OCI-LY1 (cell line): ENCODE results near the gene RAD51B.

Experiments used
- H2AFZ ChIP-seq: fragments of 200-600 bp; sonication (generic), shearing (Covaris generic); 2 replicates; pipeline ENCODE4 v1.6.0; 2014; ENCODE audit warnings: antibody characterized with exemption, mild to moderate bottlenecking, low read length
- H3F3A ChIP-seq: fragments of 200-600 bp; sonication (generic), shearing (Covaris generic); 2 replicates; pipeline ENCODE4 v1.6.0; 2014; ENCODE audit warnings: mild to moderate bottlenecking, antibody characterized with exemption, low read length, moderate library complexity; ENCODE audit not compliant: insufficient read depth
- H3K27ac ChIP-seq: fragments of 200-600 bp; sonication (generic); 2 replicates; pipeline ENCODE4 v1.5.1; 2014; ENCODE audit warnings: low read length, mixed run types, mild to moderate bottlenecking, low read depth; ENCODE audit not compliant: poor library complexity, severe bottlenecking
- H3K27me3 ChIP-seq: fragments of 200-600 bp; sonication (generic); 2 replicates; pipeline ENCODE4 v1.6.0; 2014; ENCODE audit warnings: antibody characterized with exemption, mild to moderate bottlenecking, low read length, moderate library complexity; ENCODE audit not compliant: insufficient read depth
- H3K36me3 ChIP-seq: fragments of 200-600 bp; sonication (generic); 2 replicates; pipeline ENCODE4 v1.6.1; 2014; ENCODE audit warnings: mild to moderate bottlenecking, antibody characterized with exemption, low read length, moderate library complexity, mixed read lengths; ENCODE audit not compliant: insufficient read depth
- H3K4me1 ChIP-seq: fragments of 200-600 bp; sonication (generic); 2 replicates; pipeline ENCODE4 v1.5.1; 2014; ENCODE audit warnings: mild to moderate bottlenecking, low read length, moderate library complexity; ENCODE audit not compliant: insufficient read depth, severe bottlenecking
- H3K4me2 ChIP-seq: fragments of 200-600 bp; sonication (generic), shearing (Covaris generic); 2 replicates; pipeline ENCODE4 v1.6.1; 2014; ENCODE audit warnings: low read length
- H3K4me3 ChIP-seq: fragments of 200-600 bp; sonication (generic); 2 replicates; pipeline ENCODE4 v1.5.1; 2014; ENCODE audit warnings: low read length, low read depth, mild to moderate bottlenecking, mixed read lengths; ENCODE audit not compliant: poor library complexity, severe bottlenecking
- H3K79me2 ChIP-seq: fragments of 200-600 bp; shearing (Covaris generic); 2 replicates; pipeline ENCODE4 v1.6.1; 2016; ENCODE audit warnings: mixed run types, low read length, mixed read lengths; ENCODE audit not compliant: insufficient read depth
- H3K9ac ChIP-seq: fragments of 200-600 bp; sonication (generic), shearing (Covaris generic); 2 replicates; pipeline ENCODE4 v1.6.1; 2014; ENCODE audit warnings: mild to moderate bottlenecking, low read length, mixed read lengths
- H3K9me2 ChIP-seq: fragments of 200-600 bp; sonication (generic), shearing (Covaris generic); 2 replicates; pipeline ENCODE4 v1.6.1; 2014; ENCODE audit warnings: low read depth, mild to moderate bottlenecking, low read length, mixed read lengths
- H3K9me3 ChIP-seq: fragments of 200-600 bp; shearing (Covaris generic); 2 replicates; pipeline ENCODE4 v1.6.1; 2014; ENCODE audit warnings: low read length, mixed read lengths
- H4K20me1 ChIP-seq: fragments of 200-600 bp; sonication (generic), shearing (Covaris generic); 2 replicates; pipeline ENCODE4 v1.6.0; 2016; ENCODE audit warnings: mild to moderate bottlenecking, low read length; ENCODE audit not compliant: insufficient read depth
- EZH2 ChIP-seq: fragments of 200-600 bp; sonication (generic), shearing (Covaris generic); IDR thresholded peaks from 2 replicates; pipeline ENCODE4 v1.8.0; 2017; ENCODE audit warnings: borderline replicate concordance, mixed run types, mild to moderate bottlenecking, antibody characterized with exemption, low read length, moderate library complexity, mixed read lengths
- TF ChIP-seq, protein P1 (sequence below): fragments of 200-600 bp; sonication (generic), shearing (Covaris generic); IDR thresholded peaks from 2 replicates; pipeline ENCODE4 v1.5.1; 2017; ENCODE audit warnings: mild to moderate bottlenecking, antibody characterized with exemption, low read length, moderate library complexity, mixed read lengths

RAD51B gene

DNA sequence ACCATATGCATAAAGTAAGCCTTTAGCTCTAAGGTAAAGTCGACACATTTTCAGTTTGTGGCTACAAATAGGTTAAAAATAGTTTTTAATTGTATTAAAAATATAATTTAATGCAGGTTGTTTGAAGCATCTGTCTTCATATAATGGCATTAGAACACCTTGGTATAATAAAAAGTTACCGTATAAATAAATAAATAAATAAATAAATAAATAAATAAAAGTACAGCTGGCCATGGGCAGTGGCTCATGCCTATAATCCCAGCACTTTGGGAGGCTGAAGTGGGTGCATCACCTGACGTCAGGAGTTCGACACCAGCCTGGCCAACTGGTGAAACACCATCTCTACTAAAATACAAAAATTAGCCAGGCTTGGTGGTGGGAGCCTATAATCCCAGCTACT is 18.8 kb upstream of the RAD51B start:
- no peaks in the 10 kb centered on the region for H3F3A ChIP-seq
- H3K27ac ChIP-seq: no peak overlapping the region
- H3K9ac ChIP-seq: no peak overlapping the region
- no peak overlapping the region for H3K4me2 ChIP-seq
- peaks cover 81% of the 10 kb centered on the region for H3K36me3 ChIP-seq
- no peak overlapping the region for H3K4me3 ChIP-seq
- no peaks in the 10 kb centered on the region for H3K79me2 ChIP-seq
- no peak overlapping the region for H2AFZ ChIP-seq
- no peak for TF ChIP-seq EZH2
- TF ChIP-seq, protein P1, sequence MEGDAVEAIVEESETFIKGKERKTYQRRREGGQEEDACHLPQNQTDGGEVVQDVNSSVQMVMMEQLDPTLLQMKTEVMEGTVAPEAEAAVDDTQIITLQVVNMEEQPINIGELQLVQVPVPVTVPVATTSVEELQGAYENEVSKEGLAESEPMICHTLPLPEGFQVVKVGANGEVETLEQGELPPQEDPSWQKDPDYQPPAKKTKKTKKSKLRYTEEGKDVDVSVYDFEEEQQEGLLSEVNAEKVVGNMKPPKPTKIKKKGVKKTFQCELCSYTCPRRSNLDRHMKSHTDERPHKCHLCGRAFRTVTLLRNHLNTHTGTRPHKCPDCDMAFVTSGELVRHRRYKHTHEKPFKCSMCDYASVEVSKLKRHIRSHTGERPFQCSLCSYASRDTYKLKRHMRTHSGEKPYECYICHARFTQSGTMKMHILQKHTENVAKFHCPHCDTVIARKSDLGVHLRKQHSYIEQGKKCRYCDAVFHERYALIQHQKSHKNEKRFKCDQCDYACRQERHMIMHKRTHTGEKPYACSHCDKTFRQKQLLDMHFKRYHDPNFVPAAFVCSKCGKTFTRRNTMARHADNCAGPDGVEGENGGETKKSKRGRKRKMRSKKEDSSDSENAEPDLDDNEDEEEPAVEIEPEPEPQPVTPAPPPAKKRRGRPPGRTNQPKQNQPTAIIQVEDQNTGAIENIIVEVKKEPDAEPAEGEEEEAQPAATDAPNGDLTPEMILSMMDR: no peak
- H3K9me3 ChIP-seq: no peaks in the 10 kb centered on the region
- H3K27me3 ChIP-seq: no peaks in the 10 kb centered on the region
- H4K20me1 ChIP-seq: no peaks in the 10 kb centered on the region
- no peaks in the 10 kb centered on the region for H3K9me2 ChIP-seq
- no peaks in the 10 kb centered on the region for H3K4me1 ChIP-seq

- Histone ChIP-seq H2AFZ (no peak overlapping the region), H3K36me3 (peaks cover 91% of the 10 kb centered on the region), H3K9ac (no peak overlapping the region), H3K4me1 (no peaks in the 10 kb centered on the region), H3K27ac (no peak overlapping the region), H3K27me3 (no peaks in the 10 kb centered on the region), H3K4me3 (no peak overlapping the region), H3F3A (no peaks in the 10 kb centered on the region), H3K79me2 (no peaks in the 10 kb centered on the region), H3K9me3 (no peaks in the 10 kb centered on the region), H3K4me2 (no peak overlapping the region), H3K9me2 (no peaks in the 10 kb centered on the region), H4K20me1 (no peaks in the 10 kb centered on the region)
- TF ChIP-seq EZH2: no peak
These were observed 13.3 kb upstream of the RAD51B start for GRCh38 chr14:67806246-67806645.

DNA sequence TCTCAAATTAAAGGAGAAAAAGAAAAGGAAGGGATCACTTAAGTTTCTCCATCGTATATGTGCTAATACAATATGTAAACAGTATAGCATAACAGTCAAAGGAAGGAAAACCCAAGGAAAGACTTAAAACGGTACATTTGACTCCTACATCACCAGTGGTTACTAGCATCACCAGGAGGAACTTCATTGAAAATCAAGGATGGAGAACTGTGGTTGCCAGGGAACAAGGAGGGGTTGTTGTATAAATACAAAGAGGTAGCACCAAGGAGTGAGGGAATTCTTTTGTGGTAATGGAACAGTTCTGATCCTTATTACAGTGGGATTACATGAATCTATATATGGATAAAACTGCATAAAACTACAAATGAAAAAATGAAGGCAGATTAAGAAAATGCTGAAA is 4.8 kb upstream of the RAD51B start:
- Histone ChIP-seq H3K4me1 (peaks cover 28% of the 10 kb centered on the region), H3K9me2 (no peaks in the 10 kb centered on the region), H3K9me3 (no peaks in the 10 kb centered on the region), H2AFZ (no peak overlapping the region), H3K36me3 (peaks cover 34% of the 10 kb centered on the region), H3K4me3 (no peak overlapping the region), H3F3A (no peaks in the 10 kb centered on the region; the same call in 1 of the 2 replicates), H3K27ac (no peak overlapping the region), H3K27me3 (no peaks in the 10 kb centered on the region), H3K79me2 (0 out of 2 replicates have a peak, but pooled peaks cover 5% of the 10 kb centered on the region), H4K20me1 (no peaks in the 10 kb centered on the region), H3K4me2 (no peak overlapping the region), H3K9ac (no peak overlapping the region)
- TF ChIP-seq, protein P1: no peak

DNA sequence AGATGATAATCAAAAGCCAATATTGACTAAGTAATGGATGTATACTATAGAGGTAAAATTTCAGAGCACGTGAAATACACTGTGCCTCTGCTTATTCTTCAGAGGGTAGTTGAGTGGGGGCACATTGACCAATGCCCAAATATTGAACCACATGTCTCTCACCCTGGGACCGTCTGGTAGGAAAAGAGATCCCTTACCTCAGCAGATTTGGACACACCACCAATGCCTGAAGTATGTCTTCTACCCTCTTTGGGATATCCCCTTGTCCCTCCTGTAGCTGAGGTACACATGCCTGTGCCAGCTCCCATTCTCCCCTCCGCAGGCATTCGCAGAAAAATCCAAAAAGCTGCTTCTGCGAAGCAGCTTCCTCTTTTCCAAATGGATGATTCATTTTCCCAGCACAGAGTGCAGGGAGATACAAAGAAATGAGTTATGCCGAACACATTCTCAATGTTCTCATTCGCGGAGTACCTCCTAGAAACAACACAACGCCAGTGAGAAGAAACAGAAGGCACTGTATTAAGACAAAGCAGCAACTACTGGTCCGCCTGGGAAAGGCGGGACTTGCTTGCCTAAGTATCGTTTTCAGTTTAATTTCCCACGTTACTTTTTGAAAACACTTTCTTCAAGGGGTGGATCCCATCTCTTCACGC is 3.9 kb upstream of the RAD51B start:
- Histone ChIP-seq H3K9me3 (no peaks in the 10 kb centered on the region), H3K4me2 (peak overlapping the region; percentile 81), H4K20me1 (no peaks in the 10 kb centered on the region), H3K9ac (peak overlapping the region; percentile 66), H2AFZ (no peak overlapping the region), H3K79me2 (peaks cover 6% of the 10 kb centered on the region; the same call in 1 of the 2 replicates), H3K4me1 (peaks cover 34% of the 10 kb centered on the region), H3F3A (no peaks in the 10 kb centered on the region; the same call in 1 of the 2 replicates), H3K27ac (no peak overlapping the region), H3K36me3 (peaks cover 26% of the 10 kb centered on the region), H3K27me3 (no peaks in the 10 kb centered on the region), H3K9me2 (no peaks in the 10 kb centered on the region), H3K4me3 (peak overlapping the region; percentile 79)
- TF ChIP-seq, protein P1: no peak
- no peak for TF ChIP-seq EZH2
